ENCODE data around the gene TGIF1.

TGIF1 gene

GRCh38 chr18:3472681-3473544, 22.9 kb downstream of the TGIF1 start:
- H3K27me3 ChIP-seq (ENCODE audit: control insufficient read depth in 1 of 2, insufficient read depth in 2 of 2, low read length in 2 of 2): no peaks in the 10 kb centered on the region
- no peak overlapping the region for H3K9ac ChIP-seq (ENCODE audit: low read length)
- H3K27ac ChIP-seq (ENCODE audit: low read depth, low read length): no peak overlapping the region
- H3K36me3 ChIP-seq (ENCODE audit: insufficient read depth, low read length): no peaks in the 10 kb centered on the region
- H3K4me3 ChIP-seq (ENCODE audit: low read depth in 1 of 2, low read length in 2 of 2): no peak overlapping the region
- H3K9me3 ChIP-seq (ENCODE audit: low read length): no peaks in the 10 kb centered on the region
- no peaks in the 10 kb centered on the region for H3K4me1 ChIP-seq (ENCODE audit: insufficient read depth, low read length)

GRCh38 chr18:3478262-3478978, 28.4 kb downstream of the TGIF1 start:
- Histone ChIP-seq H3K9ac (ENCODE audit: low read length) (no peak overlapping the region), H3K27ac (ENCODE audit: low read depth, low read length) (no peak overlapping the region), H3K36me3 (ENCODE audit: insufficient read depth, low read length) (no peaks in the 10 kb centered on the region), H3K4me3 (ENCODE audit: low read depth in 1 of 2, low read length in 2 of 2) (no peak overlapping the region), H3K9me3 (ENCODE audit: low read length) (no peaks in the 10 kb centered on the region), H3K27me3 (ENCODE audit: control insufficient read depth in 1 of 2, insufficient read depth in 2 of 2, low read length in 2 of 2) (no peaks in the 10 kb centered on the region), H3K4me1 (ENCODE audit: insufficient read depth, low read length) (no peaks in the 10 kb centered on the region)

GRCh38 chr18:3479978-3480509, 30.1 kb downstream of the TGIF1 start:
- no peaks in the 10 kb centered on the region for H3K4me1 ChIP-seq (ENCODE audit: insufficient read depth, low read length)
- no peaks in the 10 kb centered on the region for H3K27me3 ChIP-seq (ENCODE audit: control insufficient read depth in 1 of 2, insufficient read depth in 2 of 2, low read length in 2 of 2)
- H3K36me3 ChIP-seq (ENCODE audit: insufficient read depth, low read length): no peaks in the 10 kb centered on the region
- H3K9me3 ChIP-seq (ENCODE audit: low read length): no peaks in the 10 kb centered on the region
- H3K27ac ChIP-seq (ENCODE audit: low read depth, low read length): no peak overlapping the region
- H3K4me3 ChIP-seq (ENCODE audit: low read depth in 1 of 2, low read length in 2 of 2): no peak overlapping the region
- H3K9ac ChIP-seq (ENCODE audit: low read length): no peak overlapping the region

GRCh38 chr18:3480827-3481573, 31.0 kb downstream of the TGIF1 start:
- H3K9me3 ChIP-seq (ENCODE audit: low read length): no peaks in the 10 kb centered on the region
- no peak overlapping the region for H3K4me3 ChIP-seq (ENCODE audit: low read depth in 1 of 2, low read length in 2 of 2)
- H3K36me3 ChIP-seq (ENCODE audit: insufficient read depth, low read length): no peaks in the 10 kb centered on the region
- H3K27me3 ChIP-seq (ENCODE audit: control insufficient read depth in 1 of 2, insufficient read depth in 2 of 2, low read length in 2 of 2): no peaks in the 10 kb centered on the region
- no peak overlapping the region for H3K9ac ChIP-seq (ENCODE audit: low read length)
- no peak overlapping the region for H3K27ac ChIP-seq (ENCODE audit: low read depth, low read length)
- no peaks in the 10 kb centered on the region for H3K4me1 ChIP-seq (ENCODE audit: insufficient read depth, low read length)

GRCh38 chr18:3481696-3482210, 31.8 kb downstream of the TGIF1 start:
- no peaks in the 10 kb centered on the region for H3K36me3 ChIP-seq (ENCODE audit: insufficient read depth, low read length)
- no peaks in the 10 kb centered on the region for H3K9me3 ChIP-seq (ENCODE audit: low read length)
- H3K9ac ChIP-seq (ENCODE audit: low read length): no peak overlapping the region
- no peak overlapping the region for H3K4me3 ChIP-seq (ENCODE audit: low read depth in 1 of 2, low read length in 2 of 2)
- H3K27ac ChIP-seq (ENCODE audit: low read depth, low read length): no peak overlapping the region
- no peaks in the 10 kb centered on the region for H3K27me3 ChIP-seq (ENCODE audit: control insufficient read depth in 1 of 2, insufficient read depth in 2 of 2, low read length in 2 of 2)
- H3K4me1 ChIP-seq (ENCODE audit: insufficient read depth, low read length): no peaks in the 10 kb centered on the region

- Histone ChIP-seq H3K27me3 (ENCODE audit: control insufficient read depth in 1 of 2, insufficient read depth in 2 of 2, low read length in 2 of 2) (no peaks in the 10 kb centered on the region), H3K9ac (ENCODE audit: low read length) (no peak overlapping the region), H3K9me3 (ENCODE audit: low read length) (no peaks in the 10 kb centered on the region), H3K27ac (ENCODE audit: low read depth, low read length) (no peak overlapping the region), H3K4me3 (ENCODE audit: low read depth in 1 of 2, low read length in 2 of 2) (no peak overlapping the region), H3K4me1 (ENCODE audit: insufficient read depth, low read length) (no peaks in the 10 kb centered on the region), H3K36me3 (ENCODE audit: insufficient read depth, low read length) (no peaks in the 10 kb centered on the region)
Measured at GRCh38 chr18:3482258-3482657, 32.3 kb downstream of the TGIF1 start.

- H3K27me3 ChIP-seq (ENCODE audit: control insufficient read depth in 1 of 2, insufficient read depth in 2 of 2, low read length in 2 of 2): no peaks in the 10 kb centered on the region
- no peak overlapping the region for H3K9ac ChIP-seq (ENCODE audit: low read length)
- no peak overlapping the region for H3K4me3 ChIP-seq (ENCODE audit: low read depth in 1 of 2, low read length in 2 of 2)
- H3K36me3 ChIP-seq (ENCODE audit: insufficient read depth, low read length): no peaks in the 10 kb centered on the region
- H3K9me3 ChIP-seq (ENCODE audit: low read length): no peaks in the 10 kb centered on the region
- H3K4me1 ChIP-seq (ENCODE audit: insufficient read depth, low read length): no peaks in the 10 kb centered on the region
- no peak overlapping the region for H3K27ac ChIP-seq (ENCODE audit: low read depth, low read length)
Measured at GRCh38 chr18:3485153-3486149, 35.5 kb downstream of the TGIF1 start.

- H3K9ac ChIP-seq (ENCODE audit: low read length): no peak overlapping the region
- H3K27ac ChIP-seq (ENCODE audit: low read depth, low read length): no peak overlapping the region
- no peaks in the 10 kb centered on the region for H3K4me1 ChIP-seq (ENCODE audit: insufficient read depth, low read length)
- H3K27me3 ChIP-seq (ENCODE audit: control insufficient read depth in 1 of 2, insufficient read depth in 2 of 2, low read length in 2 of 2): no peaks in the 10 kb centered on the region
- H3K9me3 ChIP-seq (ENCODE audit: low read length): no peaks in the 10 kb centered on the region
- no peaks in the 10 kb centered on the region for H3K36me3 ChIP-seq (ENCODE audit: insufficient read depth, low read length)
- no peak overlapping the region for H3K4me3 ChIP-seq (ENCODE audit: low read depth in 1 of 2, low read length in 2 of 2)
Measured at GRCh38 chr18:3486512-3486911, 36.5 kb downstream of the TGIF1 start.

- Histone ChIP-seq H3K27ac (ENCODE audit: low read depth, low read length) (no peak overlapping the region), H3K36me3 (ENCODE audit: insufficient read depth, low read length) (no peaks in the 10 kb centered on the region), H3K4me1 (ENCODE audit: insufficient read depth, low read length) (no peaks in the 10 kb centered on the region), H3K4me3 (ENCODE audit: low read depth in 1 of 2, low read length in 2 of 2) (no peak overlapping the region), H3K9me3 (ENCODE audit: low read length) (no peaks in the 10 kb centered on the region), H3K9ac (ENCODE audit: low read length) (no peak overlapping the region), H3K27me3 (ENCODE audit: control insufficient read depth in 1 of 2, insufficient read depth in 2 of 2, low read length in 2 of 2) (no peaks in the 10 kb centered on the region)
Measured at GRCh38 chr18:3489462-3489861, 39.5 kb downstream of the TGIF1 start.

- Histone ChIP-seq H3K9ac (ENCODE audit: low read length) (no peak overlapping the region), H3K4me3 (ENCODE audit: low read depth in 1 of 2, low read length in 2 of 2) (no peak overlapping the region), H3K27ac (ENCODE audit: low read depth, low read length) (no peak overlapping the region), H3K27me3 (ENCODE audit: control insufficient read depth in 1 of 2, insufficient read depth in 2 of 2, low read length in 2 of 2) (no peaks in the 10 kb centered on the region), H3K4me1 (ENCODE audit: insufficient read depth, low read length) (no peaks in the 10 kb centered on the region), H3K36me3 (ENCODE audit: insufficient read depth, low read length) (no peaks in the 10 kb centered on the region), H3K9me3 (ENCODE audit: low read length) (no peaks in the 10 kb centered on the region)
Measured at GRCh38 chr18:3491981-3492555, 42.1 kb downstream of the TGIF1 start.
